ENCODE results near the gene MED20.

- TF ChIP-seq, protein P1, sequence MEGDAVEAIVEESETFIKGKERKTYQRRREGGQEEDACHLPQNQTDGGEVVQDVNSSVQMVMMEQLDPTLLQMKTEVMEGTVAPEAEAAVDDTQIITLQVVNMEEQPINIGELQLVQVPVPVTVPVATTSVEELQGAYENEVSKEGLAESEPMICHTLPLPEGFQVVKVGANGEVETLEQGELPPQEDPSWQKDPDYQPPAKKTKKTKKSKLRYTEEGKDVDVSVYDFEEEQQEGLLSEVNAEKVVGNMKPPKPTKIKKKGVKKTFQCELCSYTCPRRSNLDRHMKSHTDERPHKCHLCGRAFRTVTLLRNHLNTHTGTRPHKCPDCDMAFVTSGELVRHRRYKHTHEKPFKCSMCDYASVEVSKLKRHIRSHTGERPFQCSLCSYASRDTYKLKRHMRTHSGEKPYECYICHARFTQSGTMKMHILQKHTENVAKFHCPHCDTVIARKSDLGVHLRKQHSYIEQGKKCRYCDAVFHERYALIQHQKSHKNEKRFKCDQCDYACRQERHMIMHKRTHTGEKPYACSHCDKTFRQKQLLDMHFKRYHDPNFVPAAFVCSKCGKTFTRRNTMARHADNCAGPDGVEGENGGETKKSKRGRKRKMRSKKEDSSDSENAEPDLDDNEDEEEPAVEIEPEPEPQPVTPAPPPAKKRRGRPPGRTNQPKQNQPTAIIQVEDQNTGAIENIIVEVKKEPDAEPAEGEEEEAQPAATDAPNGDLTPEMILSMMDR (IDR thresholded peaks at IDR 0.05), result no peak
- TF ChIP-seq TEAD4 (CRISPR knock-in tag; IDR thresholded peaks at IDR 0.05) (no peak), MYBL2 (CRISPR knock-in tag; IDR thresholded peaks at IDR 0.05) (no peak), NR2C2 (CRISPR knock-in tag; IDR thresholded peaks at IDR 0.05) (no peak), GTF2I (CRISPR knock-in tag; conservative IDR thresholded peaks at IDR 0.05) (no peak)
These were observed 19.2 kb upstream of the MED20 start for GRCh38 chr6:41939848-41940758.
